ENCODE results near the gene NAT8L.

NAT8L gene

DNA sequence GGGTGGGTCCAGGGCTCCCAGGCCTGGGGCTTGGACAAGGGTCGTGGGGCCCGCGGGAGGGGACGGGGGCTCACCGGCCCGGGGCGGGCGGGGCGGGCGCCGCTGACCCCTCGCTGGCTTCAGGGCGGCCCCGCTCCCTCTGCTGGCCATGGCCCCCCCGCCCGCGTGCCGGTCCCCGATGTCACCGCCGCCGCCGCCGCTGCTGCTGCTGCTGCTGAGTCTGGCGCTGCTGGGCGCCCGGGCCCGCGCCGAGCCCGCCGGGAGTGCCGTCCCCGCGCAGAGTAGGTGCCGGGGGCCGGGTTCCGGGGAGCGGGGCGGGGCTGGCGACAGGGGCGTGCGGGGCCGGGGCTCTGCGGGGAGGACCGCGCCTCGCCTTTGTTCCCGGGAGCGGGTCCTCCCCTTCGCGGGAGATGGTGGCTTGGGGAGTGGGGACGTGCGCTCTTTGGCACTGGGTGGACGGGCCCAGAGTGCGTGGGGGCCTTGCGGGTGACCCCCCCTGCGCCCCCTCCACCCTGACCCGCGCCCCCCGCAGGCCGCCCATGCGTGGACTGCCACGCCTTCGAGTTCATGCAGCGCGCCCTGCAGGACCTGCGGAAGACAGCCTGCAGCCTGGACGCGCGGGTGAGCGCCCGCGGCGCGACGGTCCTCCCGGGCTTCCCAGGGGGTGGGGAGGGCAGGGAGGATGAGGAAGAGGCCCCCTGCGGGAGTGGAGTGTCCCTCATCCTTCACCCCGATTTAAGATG lies 16.8 kb upstream of the NAT8L start:
- H3K27ac Mint-ChIP-seq = peak overlapping the region; percentile 22
- peak overlapping the region; percentile 71 for H3K4me3 Mint-ChIP-seq
- H3K4me1 Mint-ChIP-seq (ENCODE audit: low read depth) = peaks cover 4% of the 10 kb centered on the region
- no peaks in the 10 kb centered on the region for H3K9me3 Mint-ChIP-seq
- H3K27me3 Mint-ChIP-seq (ENCODE audit: low read depth) = peaks cover 26% of the 10 kb centered on the region
- H3K36me3 Mint-ChIP-seq (ENCODE audit: low read depth) = no peaks in the 10 kb centered on the region

- Mint-ChIP-seq H3K4me3 (peak overlapping the region; percentile 71), H3K27ac (peak overlapping the region; percentile 22), H3K4me1 (ENCODE audit: low read depth) (peaks cover 4% of the 10 kb centered on the region), H3K9me3 (no peaks in the 10 kb centered on the region), H3K27me3 (ENCODE audit: low read depth) (peaks cover 26% of the 10 kb centered on the region), H3K36me3 (ENCODE audit: low read depth) (no peaks in the 10 kb centered on the region)
Measured at GRCh38 chr4:2042947-2043395, 16.2 kb upstream of the NAT8L start.

DNA sequence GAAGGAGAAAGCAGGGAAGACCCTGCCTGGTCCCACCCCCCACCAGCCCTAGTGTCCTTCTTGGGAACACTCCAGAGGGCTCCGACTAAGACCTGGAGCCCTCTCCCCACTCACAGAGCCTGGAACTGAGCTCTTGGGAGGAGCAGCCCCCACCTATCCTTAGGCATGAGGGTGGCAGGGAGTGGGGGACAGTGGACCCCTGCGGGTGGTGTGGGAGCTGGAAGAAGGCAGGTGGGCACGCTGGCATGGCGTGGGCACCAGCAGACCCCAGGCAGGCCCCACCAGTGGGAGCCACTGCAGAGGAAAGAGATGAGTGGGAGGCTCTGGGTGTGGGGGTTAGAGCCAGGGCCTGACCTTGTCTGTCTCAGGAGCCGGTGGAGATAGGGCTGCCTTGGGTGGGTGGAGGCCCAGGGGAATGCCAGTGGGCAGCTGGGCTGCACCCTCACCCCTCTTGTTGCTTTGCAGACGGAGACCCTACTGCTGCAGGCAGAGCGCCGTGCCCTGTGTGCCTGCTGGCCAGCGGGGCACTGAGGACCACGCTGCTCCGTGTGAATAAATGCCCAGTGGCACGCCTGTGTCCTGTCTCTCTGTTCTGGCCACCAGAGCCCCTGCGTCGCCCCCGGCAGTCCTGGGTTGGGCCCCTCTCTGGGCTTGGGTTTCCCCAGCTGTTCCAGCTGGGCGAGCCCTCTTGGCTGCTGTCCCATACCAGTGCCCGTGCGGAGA lies 15.6 kb upstream of the NAT8L start:
- H3K27ac Mint-ChIP-seq = no peak overlapping the region
- H3K4me1 Mint-ChIP-seq (ENCODE audit: low read depth) = peaks cover 4% of the 10 kb centered on the region
- H3K9me3 Mint-ChIP-seq = no peaks in the 10 kb centered on the region
- H3K36me3 Mint-ChIP-seq (ENCODE audit: low read depth) = no peaks in the 10 kb centered on the region
- H3K4me3 Mint-ChIP-seq = no peak overlapping the region
- H3K27me3 Mint-ChIP-seq (ENCODE audit: low read depth) = peaks cover 25% of the 10 kb centered on the region

DNA sequence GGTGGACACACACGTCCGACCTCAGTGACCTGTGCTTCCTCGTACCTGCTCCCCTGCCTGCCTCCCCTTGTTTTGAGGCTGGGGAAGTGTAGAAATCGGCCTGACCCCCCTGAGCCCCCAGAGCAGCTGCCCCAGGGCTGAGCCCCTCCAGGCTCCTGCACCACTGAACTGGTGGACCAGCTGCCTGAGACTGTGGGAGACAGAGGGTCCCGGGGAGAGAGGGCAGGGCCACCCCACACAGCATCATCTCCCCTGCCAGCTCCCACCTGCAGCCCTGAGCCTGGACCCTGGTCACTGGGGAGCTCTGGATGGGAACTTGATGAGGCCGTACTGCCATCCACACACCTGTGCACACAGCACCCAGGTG lies 15.0 kb upstream of the NAT8L start:
- peaks cover 21% of the 10 kb centered on the region for H3K27me3 Mint-ChIP-seq (ENCODE audit: low read depth)

GRCh38 chr4:2044542-2045517 lies 14.3 kb upstream of the NAT8L start:
- H3K4me1 Mint-ChIP-seq (ENCODE audit: low read depth) = peaks cover 2% of the 10 kb centered on the region
- peaks cover 18% of the 10 kb centered on the region for H3K27me3 Mint-ChIP-seq (ENCODE audit: low read depth)
- no peak overlapping the region for H3K27ac Mint-ChIP-seq
- H3K4me3 Mint-ChIP-seq = no peak overlapping the region
- H3K36me3 Mint-ChIP-seq (ENCODE audit: low read depth) = no peaks in the 10 kb centered on the region
- no peaks in the 10 kb centered on the region for H3K9me3 Mint-ChIP-seq

More for the DNA sequence above, 15.0 kb upstream of the NAT8L start:
- Mint-ChIP-seq H3K9me3 (no peaks in the 10 kb centered on the region), H3K36me3 (ENCODE audit: low read depth) (no peaks in the 10 kb centered on the region), H3K4me3 (no peak overlapping the region), H3K27ac (no peak overlapping the region), H3K4me1 (ENCODE audit: low read depth) (peaks cover 2% of the 10 kb centered on the region)

- no peak overlapping the region for H3K4me3 Mint-ChIP-seq
- peaks cover 15% of the 10 kb centered on the region for H3K27me3 Mint-ChIP-seq (ENCODE audit: low read depth)
- H3K36me3 Mint-ChIP-seq (ENCODE audit: low read depth) = no peaks in the 10 kb centered on the region
- H3K4me1 Mint-ChIP-seq (ENCODE audit: low read depth) = no peaks in the 10 kb centered on the region
- no peaks in the 10 kb centered on the region for H3K9me3 Mint-ChIP-seq
- H3K27ac Mint-ChIP-seq = no peak overlapping the region
Measured at GRCh38 chr4:2045518-2045951, 13.6 kb upstream of the NAT8L start.

DNA sequence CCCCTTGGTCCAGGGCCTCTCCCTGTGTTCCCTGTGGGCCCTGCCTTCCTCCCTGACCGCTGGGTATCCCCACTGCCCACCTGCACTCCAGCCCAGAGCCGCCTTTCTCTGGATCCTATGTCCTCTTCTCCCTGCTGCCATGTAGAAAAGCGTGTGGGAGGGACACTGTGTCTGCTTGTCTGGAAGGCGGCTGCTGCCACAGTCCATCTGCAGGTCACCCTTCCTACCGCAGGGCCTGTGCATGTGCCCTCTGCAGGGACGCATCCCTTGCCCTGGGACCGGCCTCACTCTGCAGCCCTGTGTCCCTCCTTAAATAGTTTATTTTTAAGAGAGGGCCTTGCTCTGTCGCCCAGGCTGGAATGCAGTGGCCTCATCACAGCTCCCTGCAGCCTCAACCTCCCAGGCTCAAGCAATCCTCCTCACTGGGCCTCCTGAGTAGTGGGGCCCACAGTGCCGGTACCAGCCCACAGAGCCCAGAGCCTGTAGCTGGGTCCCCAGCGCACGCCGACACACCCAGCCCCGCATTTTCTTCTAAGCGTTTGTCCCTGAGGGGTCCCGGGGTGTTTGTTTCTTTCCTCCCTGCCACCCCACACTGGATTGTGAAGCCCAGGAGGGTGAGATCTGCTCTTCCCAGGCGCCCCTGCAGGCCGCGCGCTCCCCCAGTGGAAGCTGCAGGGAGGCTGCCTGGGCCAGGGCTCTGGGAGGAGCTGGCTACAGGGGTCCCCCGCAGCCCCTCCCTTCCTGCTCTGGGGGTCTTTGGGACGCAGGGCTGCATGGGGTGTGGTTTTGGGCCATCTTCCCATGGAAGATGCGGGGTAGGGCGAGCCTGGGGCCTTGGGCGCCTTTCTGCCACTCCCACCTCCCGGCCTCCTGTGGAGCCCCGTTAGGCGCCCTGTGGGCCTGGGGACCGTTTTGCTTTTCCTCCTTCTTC lies 12.8 kb upstream of the NAT8L start:
- Mint-ChIP-seq H3K27ac (no peak overlapping the region), H3K4me1 (ENCODE audit: low read depth) (no peaks in the 10 kb centered on the region), H3K27me3 (ENCODE audit: low read depth) (peaks cover 23% of the 10 kb centered on the region), H3K4me3 (no peak overlapping the region), H3K36me3 (ENCODE audit: low read depth) (no peaks in the 10 kb centered on the region), H3K9me3 (no peaks in the 10 kb centered on the region)

- no peaks in the 10 kb centered on the region for H3K9me3 Mint-ChIP-seq
- no peak overlapping the region for H3K4me3 Mint-ChIP-seq
- H3K27me3 Mint-ChIP-seq (ENCODE audit: low read depth) = peaks cover 25% of the 10 kb centered on the region
- no peaks in the 10 kb centered on the region for H3K4me1 Mint-ChIP-seq (ENCODE audit: low read depth)
- H3K36me3 Mint-ChIP-seq (ENCODE audit: low read depth) = no peaks in the 10 kb centered on the region
- H3K27ac Mint-ChIP-seq = no peak overlapping the region
Measured at GRCh38 chr4:2047031-2047660, 12.0 kb upstream of the NAT8L start.

- H3K9me3 Mint-ChIP-seq = no peaks in the 10 kb centered on the region
- no peaks in the 10 kb centered on the region for H3K4me1 Mint-ChIP-seq (ENCODE audit: low read depth)
- no peaks in the 10 kb centered on the region for H3K36me3 Mint-ChIP-seq (ENCODE audit: low read depth)
- peaks cover 32% of the 10 kb centered on the region for H3K27me3 Mint-ChIP-seq (ENCODE audit: low read depth)
- H3K27ac Mint-ChIP-seq = no peak overlapping the region
- no peak overlapping the region for H3K4me3 Mint-ChIP-seq
Measured at GRCh38 chr4:2047781-2048581, 11.1 kb upstream of the NAT8L start.

DNA sequence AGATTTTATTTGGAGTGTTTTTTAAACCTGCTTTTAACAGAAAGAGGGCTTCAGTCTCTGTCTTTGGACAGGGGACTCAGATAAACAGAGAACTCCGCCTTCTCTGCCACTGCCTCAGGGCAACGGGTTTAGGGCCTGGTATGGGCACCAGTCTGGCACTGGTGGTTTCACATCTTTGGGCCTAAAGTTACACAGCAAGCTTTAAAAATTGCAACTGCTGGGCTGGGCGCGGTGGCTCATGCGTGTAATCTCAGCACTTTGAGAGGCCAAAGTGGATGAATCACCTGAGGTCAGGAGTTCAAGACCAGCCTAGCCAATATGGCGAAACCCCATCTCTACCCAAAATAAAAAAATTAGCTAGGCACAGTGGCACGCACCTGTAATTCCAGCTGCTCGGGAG lies 10.3 kb upstream of the NAT8L start:
- Mint-ChIP-seq H3K27ac (no peak overlapping the region), H3K9me3 (no peaks in the 10 kb centered on the region), H3K4me1 (ENCODE audit: low read depth) (no peaks in the 10 kb centered on the region), H3K27me3 (ENCODE audit: low read depth) (peaks cover 36% of the 10 kb centered on the region), H3K4me3 (no peak overlapping the region), H3K36me3 (ENCODE audit: low read depth) (no peaks in the 10 kb centered on the region)

- H3K9me3 Mint-ChIP-seq = no peaks in the 10 kb centered on the region
Measured at GRCh38 chr4:2049381-2049780, 9.7 kb upstream of the NAT8L start.

DNA sequence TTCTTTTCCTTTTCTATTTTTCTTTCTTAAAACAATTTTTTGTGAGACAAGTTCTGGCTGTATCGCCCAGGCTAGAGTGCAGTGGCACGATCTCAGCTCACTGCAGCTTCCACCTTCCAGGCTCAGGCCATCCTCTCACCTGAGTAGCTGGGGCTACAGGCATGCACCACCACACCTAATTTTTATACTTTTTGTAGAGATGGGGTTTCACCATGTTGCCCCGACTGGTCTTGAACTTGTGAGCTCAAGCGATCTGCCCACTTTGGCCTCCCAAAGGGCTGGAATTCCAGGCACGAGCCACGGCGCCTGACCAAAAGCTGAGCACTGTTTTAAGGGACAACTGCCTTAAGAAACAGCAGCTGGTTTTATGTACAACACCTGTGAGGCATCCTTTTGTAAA lies 9.3 kb upstream of the NAT8L start:
- no peak overlapping the region for H3K27ac Mint-ChIP-seq
- no peaks in the 10 kb centered on the region for H3K9me3 Mint-ChIP-seq
- H3K4me1 Mint-ChIP-seq (ENCODE audit: low read depth) = no peaks in the 10 kb centered on the region
- H3K27me3 Mint-ChIP-seq (ENCODE audit: low read depth) = peaks cover 42% of the 10 kb centered on the region
- no peak overlapping the region for H3K4me3 Mint-ChIP-seq
- no peaks in the 10 kb centered on the region for H3K36me3 Mint-ChIP-seq (ENCODE audit: low read depth)

More at GRCh38 chr4:2049381-2049780, 9.7 kb upstream of the NAT8L start:
- no peak overlapping the region for H3K4me3 Mint-ChIP-seq
- peaks cover 42% of the 10 kb centered on the region for H3K27me3 Mint-ChIP-seq (ENCODE audit: low read depth)
- no peak overlapping the region for H3K27ac Mint-ChIP-seq
- H3K4me1 Mint-ChIP-seq (ENCODE audit: low read depth) = no peaks in the 10 kb centered on the region
- no peaks in the 10 kb centered on the region for H3K36me3 Mint-ChIP-seq (ENCODE audit: low read depth)

DNA sequence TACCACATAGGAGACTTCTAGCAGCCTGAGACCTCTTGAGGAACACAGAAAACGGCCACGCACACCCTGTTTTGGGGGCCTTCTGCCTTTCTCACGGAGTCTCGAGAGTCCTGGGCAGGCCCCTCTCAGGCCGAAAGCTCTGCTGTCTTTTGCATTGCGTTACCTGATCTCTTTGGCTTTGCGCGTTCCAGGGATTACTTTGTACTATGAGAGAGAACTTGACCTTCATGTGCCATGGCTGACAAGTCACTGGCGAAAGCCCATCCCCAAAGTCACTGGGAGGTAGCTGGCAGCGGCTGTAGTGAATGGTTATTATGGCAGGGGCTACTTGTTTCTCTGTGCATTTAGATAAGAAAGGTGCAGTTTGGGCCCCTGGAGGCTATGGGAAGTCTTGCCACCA lies 8.0 kb upstream of the NAT8L start:
- no peaks in the 10 kb centered on the region for H3K9me3 Mint-ChIP-seq
- H3K27ac Mint-ChIP-seq = no peak overlapping the region
- peaks cover 45% of the 10 kb centered on the region for H3K27me3 Mint-ChIP-seq (ENCODE audit: low read depth)
- no peak overlapping the region for H3K4me3 Mint-ChIP-seq
- no peaks in the 10 kb centered on the region for H3K36me3 Mint-ChIP-seq (ENCODE audit: low read depth)
- H3K4me1 Mint-ChIP-seq (ENCODE audit: low read depth) = no peaks in the 10 kb centered on the region
